GM23338 (cell line): Measurements from ENCODE around the gene RPS6KA5. TPM values are rescaled to one million over a fixed set of nuclear protein-coding genes. Genes with fewer than 3 reads are reported as not detected.

ENCODE experiments used
- ATAC-seq: fragments of 200-7000 bp; cut with Tn5 transposase; 3 replicates; pipeline ENCODE4 v1.9.1; 2020
- DNase-seq: peaks from one replicate; pipeline ENCODE4 v3.0.0-alpha.2; 2015; ENCODE audit warnings: low spot score
- H2AFZ ChIP-seq: fragments of 200-600 bp; sonication (generic); 2 replicates; pipeline ENCODE4 v1.8.0; 2016; ENCODE audit warnings: antibody characterized with exemption, mild to moderate bottlenecking, moderate library complexity
- H3F3A ChIP-seq: fragments of 200-600 bp; sonication (generic); replicated peaks from 2 replicates; pipeline ENCODE4 v1.8.0; 2017; ENCODE audit warnings: antibody characterized with exemption, mixed run types, low read depth
- H3K27ac ChIP-seq: fragments of 200-600 bp; sonication (generic); 2 replicates; pipeline ENCODE4 v1.6.1; 2016; ENCODE audit warnings: low read depth
- H3K27me3 ChIP-seq: fragments of 200-600 bp; sonication (generic); 2 replicates; pipeline ENCODE4 v1.8.0; 2016; ENCODE audit warnings: mild to moderate bottlenecking, mixed run types, moderate library complexity; ENCODE audit not compliant: insufficient read depth
- H3K36me3 ChIP-seq: fragments of 200-600 bp; sonication (generic); 2 replicates; pipeline ENCODE4 v1.8.0; 2016; ENCODE audit warnings: mild to moderate bottlenecking; ENCODE audit not compliant: insufficient read depth
- H3K4me1 ChIP-seq: fragments of 200-600 bp; sonication (generic); 2 replicates; pipeline ENCODE4 v1.8.0; 2016; ENCODE audit warnings: mild to moderate bottlenecking, moderate library complexity; ENCODE audit not compliant: insufficient read depth
- H3K4me2 ChIP-seq: fragments of 200-600 bp; sonication (generic); 2 replicates; pipeline ENCODE4 v1.7.1; 2017; ENCODE audit warnings: mixed run types
- H3K4me3 ChIP-seq: fragments of 200-600 bp; sonication (generic); 2 replicates; pipeline ENCODE4 v1.6.1; 2016; ENCODE audit warnings: mixed run types
- H3K79me2 ChIP-seq: fragments of 200-600 bp; sonication (generic); replicated peaks from 2 replicates; pipeline ENCODE4 v1.8.0; 2017; ENCODE audit warnings: mild to moderate bottlenecking; ENCODE audit not compliant: insufficient read depth
- H3K9me2 ChIP-seq: fragments of 200-600 bp; sonication (generic); 2 replicates; pipeline ENCODE4 v1.8.0; 2017; ENCODE audit not compliant: insufficient read depth
- H4K20me1 ChIP-seq: fragments of 200-600 bp; sonication (generic); replicated peaks from 2 replicates; pipeline ENCODE4 v1.8.0; 2017; ENCODE audit warnings: mild to moderate bottlenecking; ENCODE audit not compliant: insufficient read depth
- H3K27ac Mint-ChIP-seq: 2 replicates; pipeline ENCODE4 v1.8.0; 2020; ENCODE audit warnings: inconsistent platforms, mild to moderate bottlenecking, moderate library complexity, mixed read lengths
- H3K27me3 Mint-ChIP-seq: 3 replicates; pipeline ENCODE4 v1.8.0; 2022; ENCODE audit warnings: low read depth, mild to moderate bottlenecking, moderate library complexity, mixed read lengths, inconsistent platforms; ENCODE audit not compliant: insufficient read depth, poor library complexity
- H3K36me3 Mint-ChIP-seq: 3 replicates; pipeline ENCODE4 v1.8.0; 2021; ENCODE audit warnings: low read depth, mild to moderate bottlenecking, inconsistent platforms, moderate library complexity, mixed read lengths
- H3K4me1 Mint-ChIP-seq: 3 replicates; pipeline ENCODE4 v1.8.0; 2020; ENCODE audit warnings: mild to moderate bottlenecking, inconsistent platforms, mixed read lengths
- H3K4me3 Mint-ChIP-seq: 3 replicates; pipeline ENCODE4 v1.8.0; 2021; ENCODE audit warnings: moderate library complexity, mild to moderate bottlenecking, inconsistent platforms, mixed read lengths
- H3K9me3 Mint-ChIP-seq: 3 replicates; pipeline ENCODE4 v1.8.0; 2020; ENCODE audit warnings: moderate library complexity, mild to moderate bottlenecking, inconsistent platforms, mixed read lengths
- NANOG ChIP-seq: IDR thresholded peaks from 2 replicates; pipeline ENCODE4 v1.6.1; 2016; ENCODE audit warnings: antibody characterized with exemption, borderline replicate concordance
- ZNF114 ChIP-seq: fragments of 250-450 bp; sonication (Bioruptor Pico); IDR thresholded peaks from 2 replicates; pipeline ENCODE4 v1.5.0; 2020; ENCODE audit warnings: mild to moderate bottlenecking, moderate library complexity
- polyA plus RNA-seq: library from polyadenylated mRNA; unstranded; fragments of >200 nt; fragmentation: Nextera tagmentation; extraction: Ambion mirVana; gene quantifications from 2 replicates; pipeline ENCODE4 v1.2.1, GENCODE V29; 2016
- total RNA-seq: library from RNA; depleted of rRNA; stranded (reverse); fragments of >200 nt; shearing (Covaris generic); gene quantifications from 2 replicates; pipeline ENCODE4 v1.2.3, GENCODE V29; 2014
- TF ChIP-seq, protein P1 (sequence below): fragments of 250-450 bp; sonication (Bioruptor Pico); IDR thresholded peaks from 2 replicates; pipeline ENCODE4 v1.5.0; 2020; ENCODE audit warnings: mild to moderate bottlenecking, moderate library complexity
- TF ChIP-seq, protein P2 (sequence below), 2 experiments: fragments of 200-600 bp in 1 of 2; sonication (generic) in 1 of 2; conservative IDR thresholded peaks; 2 replicates each; pipeline versions ENCODE4 v1.5.1 to v1.6.1; 2016 to 2017; ENCODE audit warnings: antibody characterized with exemption in 2 of 2, low read depth in 2 of 2, mild to moderate bottlenecking in 2 of 2, moderate library complexity in 1 of 2
- TF ChIP-seq, protein P3 (sequence below): IDR thresholded peaks from one replicate; pipeline ENCODE4 v1.6.1; 2018; ENCODE audit warnings: antibody characterized with exemption; ENCODE audit not compliant: unreplicated experiment

Gene RPS6KA5
- total and polyA plus RNA-seq, 2 experiments from 2014 or later, result 2.1 to 2.4 TPM

DNA sequence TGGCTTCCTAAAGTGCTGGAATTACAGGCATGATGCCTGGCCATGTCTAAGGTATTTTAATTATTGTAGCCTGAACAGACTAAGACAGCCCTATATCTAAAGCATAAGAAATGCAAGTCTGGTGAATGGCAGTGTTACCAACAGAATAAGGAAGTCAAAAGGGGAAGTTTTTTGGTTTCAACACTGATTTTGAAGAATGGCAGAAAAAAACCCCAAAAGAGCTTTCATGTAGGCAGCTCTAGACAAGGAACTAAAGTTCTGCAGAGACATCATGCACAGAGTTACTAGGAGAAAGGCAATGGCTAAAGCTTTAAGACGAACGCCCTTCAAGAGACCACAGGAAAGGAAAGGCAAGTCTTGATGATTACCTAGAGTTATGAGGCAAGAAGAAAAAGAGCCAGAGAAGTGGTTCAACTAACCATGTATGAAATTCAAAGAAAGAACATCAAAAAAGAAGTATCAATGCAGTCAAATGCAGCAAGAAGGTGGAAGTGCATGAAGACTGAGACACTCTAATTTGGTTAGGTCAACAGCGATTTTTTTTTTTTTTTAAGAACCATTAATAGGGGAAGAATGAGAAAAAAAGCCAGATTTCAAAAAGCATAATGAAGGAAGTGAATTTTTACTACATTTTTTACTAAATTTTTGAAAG lies 50.8 kb downstream of the RPS6KA5 start (continued):
- TF ChIP-seq, protein P1, sequence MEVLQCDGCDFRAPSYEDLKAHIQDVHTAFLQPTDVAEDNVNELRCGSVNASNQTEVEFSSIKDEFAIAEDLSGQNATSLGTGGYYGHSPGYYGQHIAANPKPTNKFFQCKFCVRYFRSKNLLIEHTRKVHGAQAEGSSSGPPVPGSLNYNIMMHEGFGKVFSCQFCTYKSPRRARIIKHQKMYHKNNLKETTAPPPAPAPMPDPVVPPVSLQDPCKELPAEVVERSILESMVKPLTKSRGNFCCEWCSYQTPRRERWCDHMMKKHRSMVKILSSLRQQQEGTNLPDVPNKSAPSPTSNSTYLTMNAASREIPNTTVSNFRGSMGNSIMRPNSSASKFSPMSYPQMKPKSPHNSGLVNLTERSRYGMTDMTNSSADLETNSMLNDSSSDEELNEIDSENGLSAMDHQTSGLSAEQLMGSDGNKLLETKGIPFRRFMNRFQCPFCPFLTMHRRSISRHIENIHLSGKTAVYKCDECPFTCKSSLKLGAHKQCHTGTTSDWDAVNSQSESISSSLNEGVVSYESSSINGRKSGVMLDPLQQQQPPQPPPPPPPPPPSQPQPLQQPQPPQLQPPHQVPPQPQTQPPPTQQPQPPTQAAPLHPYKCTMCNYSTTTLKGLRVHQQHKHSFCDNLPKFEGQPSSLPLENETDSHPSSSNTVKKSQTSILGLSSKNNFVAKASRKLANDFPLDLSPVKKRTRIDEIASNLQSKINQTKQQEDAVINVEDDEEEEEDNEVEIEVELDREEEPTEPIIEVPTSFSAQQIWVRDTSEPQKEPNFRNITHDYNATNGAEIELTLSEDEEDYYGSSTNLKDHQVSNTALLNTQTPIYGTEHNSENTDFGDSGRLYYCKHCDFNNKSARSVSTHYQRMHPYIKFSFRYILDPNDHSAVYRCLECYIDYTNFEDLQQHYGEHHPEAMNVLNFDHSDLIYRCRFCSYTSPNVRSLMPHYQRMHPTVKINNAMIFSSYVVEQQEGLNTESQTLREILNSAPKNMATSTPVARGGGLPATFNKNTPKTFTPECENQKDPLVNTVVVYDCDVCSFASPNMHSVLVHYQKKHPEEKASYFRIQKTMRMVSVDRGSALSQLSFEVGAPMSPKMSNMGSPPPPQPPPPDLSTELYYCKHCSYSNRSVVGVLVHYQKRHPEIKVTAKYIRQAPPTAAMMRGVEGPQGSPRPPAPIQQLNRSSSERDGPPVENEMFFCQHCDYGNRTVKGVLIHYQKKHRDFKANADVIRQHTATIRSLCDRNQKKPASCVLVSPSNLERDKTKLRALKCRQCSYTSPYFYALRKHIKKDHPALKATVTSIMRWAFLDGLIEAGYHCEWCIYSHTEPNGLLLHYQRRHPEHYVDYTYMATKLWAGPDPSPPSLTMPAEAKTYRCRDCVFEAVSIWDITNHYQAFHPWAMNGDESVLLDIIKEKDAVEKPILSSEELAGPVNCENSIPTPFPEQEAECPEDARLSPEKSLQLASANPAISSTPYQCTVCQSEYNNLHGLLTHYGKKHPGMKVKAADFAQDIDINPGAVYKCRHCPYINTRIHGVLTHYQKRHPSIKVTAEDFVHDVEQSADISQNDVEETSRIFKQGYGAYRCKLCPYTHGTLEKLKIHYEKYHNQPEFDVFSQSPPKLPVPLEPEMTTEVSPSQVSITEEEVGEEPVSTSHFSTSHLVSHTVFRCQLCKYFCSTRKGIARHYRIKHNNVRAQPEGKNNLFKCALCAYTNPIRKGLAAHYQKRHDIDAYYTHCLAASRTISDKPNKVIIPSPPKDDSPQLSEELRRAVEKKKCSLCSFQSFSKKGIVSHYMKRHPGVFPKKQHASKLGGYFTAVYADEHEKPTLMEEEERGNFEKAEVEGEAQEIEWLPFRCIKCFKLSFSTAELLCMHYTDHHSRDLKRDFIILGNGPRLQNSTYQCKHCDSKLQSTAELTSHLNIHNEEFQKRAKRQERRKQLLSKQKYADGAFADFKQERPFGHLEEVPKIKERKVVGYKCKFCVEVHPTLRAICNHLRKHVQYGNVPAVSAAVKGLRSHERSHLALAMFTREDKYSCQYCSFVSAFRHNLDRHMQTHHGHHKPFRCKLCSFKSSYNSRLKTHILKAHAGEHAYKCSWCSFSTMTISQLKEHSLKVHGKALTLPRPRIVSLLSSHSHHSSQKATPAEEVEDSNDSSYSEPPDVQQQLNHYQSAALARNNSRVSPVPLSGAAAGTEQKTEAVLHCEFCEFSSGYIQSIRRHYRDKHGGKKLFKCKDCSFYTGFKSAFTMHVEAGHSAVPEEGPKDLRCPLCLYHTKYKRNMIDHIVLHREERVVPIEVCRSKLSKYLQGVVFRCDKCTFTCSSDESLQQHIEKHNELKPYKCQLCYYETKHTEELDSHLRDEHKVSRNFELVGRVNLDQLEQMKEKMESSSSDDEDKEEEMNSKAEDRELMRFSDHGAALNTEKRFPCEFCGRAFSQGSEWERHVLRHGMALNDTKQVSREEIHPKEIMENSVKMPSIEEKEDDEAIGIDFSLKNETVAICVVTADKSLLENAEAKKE (CRISPR knock-in tag), result no peak

DNA sequence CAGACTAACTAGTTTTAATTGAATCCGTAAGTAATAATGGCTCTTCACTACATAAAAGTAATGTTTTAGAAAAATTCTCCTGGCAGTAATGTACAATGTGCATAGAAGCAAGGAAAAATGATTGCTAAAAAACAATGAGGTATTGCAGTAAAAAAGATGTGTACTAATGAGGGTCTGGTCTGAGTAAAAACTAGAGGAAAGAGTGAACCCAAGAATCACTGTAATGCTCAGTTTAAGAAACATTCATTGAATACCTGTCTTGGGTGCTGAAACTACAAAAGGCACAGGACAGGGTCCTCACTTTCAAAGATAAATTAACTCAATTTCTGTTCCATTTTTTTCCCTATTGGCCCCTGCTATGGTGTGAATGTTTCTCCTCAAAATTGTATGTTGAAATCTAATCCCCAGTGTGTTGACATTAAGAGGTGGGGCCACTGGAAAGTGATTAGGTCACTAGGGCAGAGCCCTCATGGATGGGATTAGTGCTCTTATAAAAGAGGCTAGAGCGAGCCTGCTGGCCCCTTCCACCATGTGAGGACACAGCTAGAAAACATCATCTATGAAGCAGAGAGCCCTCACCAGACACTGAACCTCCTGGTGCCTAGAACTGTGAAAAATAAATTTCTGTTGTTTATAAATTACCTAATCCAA lies 51.6 kb downstream of the RPS6KA5 start:
- Histone ChIP-seq H3K79me2 (no peaks in the 10 kb centered on the region), H3K4me3 (no peak overlapping the region), H3K27ac (no peak overlapping the region), H3F3A (no peaks in the 10 kb centered on the region), H3K4me1 (no peaks in the 10 kb centered on the region), H3K4me2 (no peak overlapping the region), H3K36me3 (no peaks in the 10 kb centered on the region), H2AFZ (no peak overlapping the region), H3K9me2 (no peaks in the 10 kb centered on the region), H3K27me3 (no peaks in the 10 kb centered on the region), H4K20me1 (no peaks in the 10 kb centered on the region)
- Mint-ChIP-seq H3K4me3 (no peak overlapping the region), H3K36me3 (no peaks in the 10 kb centered on the region), H3K27me3 (peaks cover under 1% of the 10 kb centered on the region), H3K9me3 (no peaks in the 10 kb centered on the region), H3K27ac (no peak overlapping the region), H3K4me1 (no peaks in the 10 kb centered on the region)
- DNase-seq (no peak), ATAC-seq (peak; percentile 28; the same call in 1 of the 3 replicates)
- TF ChIP-seq ZNF114 (CRISPR knock-in tag) (no peak), NANOG (no peak)
- TF ChIP-seq, protein P2, sequence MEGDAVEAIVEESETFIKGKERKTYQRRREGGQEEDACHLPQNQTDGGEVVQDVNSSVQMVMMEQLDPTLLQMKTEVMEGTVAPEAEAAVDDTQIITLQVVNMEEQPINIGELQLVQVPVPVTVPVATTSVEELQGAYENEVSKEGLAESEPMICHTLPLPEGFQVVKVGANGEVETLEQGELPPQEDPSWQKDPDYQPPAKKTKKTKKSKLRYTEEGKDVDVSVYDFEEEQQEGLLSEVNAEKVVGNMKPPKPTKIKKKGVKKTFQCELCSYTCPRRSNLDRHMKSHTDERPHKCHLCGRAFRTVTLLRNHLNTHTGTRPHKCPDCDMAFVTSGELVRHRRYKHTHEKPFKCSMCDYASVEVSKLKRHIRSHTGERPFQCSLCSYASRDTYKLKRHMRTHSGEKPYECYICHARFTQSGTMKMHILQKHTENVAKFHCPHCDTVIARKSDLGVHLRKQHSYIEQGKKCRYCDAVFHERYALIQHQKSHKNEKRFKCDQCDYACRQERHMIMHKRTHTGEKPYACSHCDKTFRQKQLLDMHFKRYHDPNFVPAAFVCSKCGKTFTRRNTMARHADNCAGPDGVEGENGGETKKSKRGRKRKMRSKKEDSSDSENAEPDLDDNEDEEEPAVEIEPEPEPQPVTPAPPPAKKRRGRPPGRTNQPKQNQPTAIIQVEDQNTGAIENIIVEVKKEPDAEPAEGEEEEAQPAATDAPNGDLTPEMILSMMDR (conservative IDR thresholded peaks at IDR 0.05; ENCODE audit: low read depth in 2 of 2), result no peak
- TF ChIP-seq, protein P3, sequence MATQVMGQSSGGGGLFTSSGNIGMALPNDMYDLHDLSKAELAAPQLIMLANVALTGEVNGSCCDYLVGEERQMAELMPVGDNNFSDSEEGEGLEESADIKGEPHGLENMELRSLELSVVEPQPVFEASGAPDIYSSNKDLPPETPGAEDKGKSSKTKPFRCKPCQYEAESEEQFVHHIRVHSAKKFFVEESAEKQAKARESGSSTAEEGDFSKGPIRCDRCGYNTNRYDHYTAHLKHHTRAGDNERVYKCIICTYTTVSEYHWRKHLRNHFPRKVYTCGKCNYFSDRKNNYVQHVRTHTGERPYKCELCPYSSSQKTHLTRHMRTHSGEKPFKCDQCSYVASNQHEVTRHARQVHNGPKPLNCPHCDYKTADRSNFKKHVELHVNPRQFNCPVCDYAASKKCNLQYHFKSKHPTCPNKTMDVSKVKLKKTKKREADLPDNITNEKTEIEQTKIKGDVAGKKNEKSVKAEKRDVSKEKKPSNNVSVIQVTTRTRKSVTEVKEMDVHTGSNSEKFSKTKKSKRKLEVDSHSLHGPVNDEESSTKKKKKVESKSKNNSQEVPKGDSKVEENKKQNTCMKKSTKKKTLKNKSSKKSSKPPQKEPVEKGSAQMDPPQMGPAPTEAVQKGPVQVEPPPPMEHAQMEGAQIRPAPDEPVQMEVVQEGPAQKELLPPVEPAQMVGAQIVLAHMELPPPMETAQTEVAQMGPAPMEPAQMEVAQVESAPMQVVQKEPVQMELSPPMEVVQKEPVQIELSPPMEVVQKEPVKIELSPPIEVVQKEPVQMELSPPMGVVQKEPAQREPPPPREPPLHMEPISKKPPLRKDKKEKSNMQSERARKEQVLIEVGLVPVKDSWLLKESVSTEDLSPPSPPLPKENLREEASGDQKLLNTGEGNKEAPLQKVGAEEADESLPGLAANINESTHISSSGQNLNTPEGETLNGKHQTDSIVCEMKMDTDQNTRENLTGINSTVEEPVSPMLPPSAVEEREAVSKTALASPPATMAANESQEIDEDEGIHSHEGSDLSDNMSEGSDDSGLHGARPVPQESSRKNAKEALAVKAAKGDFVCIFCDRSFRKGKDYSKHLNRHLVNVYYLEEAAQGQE, result no peak
